ENCODE data around the gene KIF26B.

GRCh38 chr1:245485996-245486395, 331.2 kb downstream of the KIF26B start:
- TF ChIP-seq CTCF (optimal IDR thresholded peaks at IDR 0.05 in 1 of 3, IDR thresholded peaks at IDR 0.05 in 1 of 3, conservative IDR thresholded peaks at IDR 0.05 in 1 of 3; ENCODE audit: extremely low read depth in 1 of 3, insufficient read depth in 2 of 3, low read length in 3 of 3), result no peak
- no peak for TF ChIP-seq EZH2 (IDR thresholded peaks at IDR 0.05; ENCODE audit: low read length)
